GM19467 (cell line): ENCODE measurements around the gene NPAS3.

Source experiments
- ATAC-seq: cut with Tn5 transposase; IDR thresholded peaks from one replicate; pipeline ENCODE4 v1.9.1; 2021; ENCODE audit warnings: mild to moderate bottlenecking, moderate library complexity; ENCODE audit not compliant: unreplicated experiment

NPAS3 gene

DNA sequence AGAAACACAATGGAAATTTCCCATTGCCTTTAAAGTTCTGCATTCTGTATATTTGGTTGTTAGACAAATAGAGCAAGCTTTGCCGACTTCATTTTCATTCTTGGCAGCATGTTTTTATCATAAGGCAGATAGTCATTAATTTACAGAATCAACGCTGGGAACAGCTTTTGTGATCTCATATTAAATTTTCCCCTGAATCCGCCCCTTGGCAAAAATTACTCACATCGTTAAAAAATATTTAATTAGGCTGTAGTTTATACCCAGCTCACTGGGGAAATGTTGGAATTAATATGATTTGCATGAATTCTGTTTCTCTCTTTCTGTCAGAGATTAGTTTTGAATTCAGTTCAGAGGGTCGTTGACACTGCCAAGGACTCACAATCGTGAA, 714.6 kb downstream of the NPAS3 start:
- ATAC-seq = no peak

GRCh38 chr14:33655421-33655820, 716.7 kb downstream of the NPAS3 start:
- ATAC-seq = no peak

DNA sequence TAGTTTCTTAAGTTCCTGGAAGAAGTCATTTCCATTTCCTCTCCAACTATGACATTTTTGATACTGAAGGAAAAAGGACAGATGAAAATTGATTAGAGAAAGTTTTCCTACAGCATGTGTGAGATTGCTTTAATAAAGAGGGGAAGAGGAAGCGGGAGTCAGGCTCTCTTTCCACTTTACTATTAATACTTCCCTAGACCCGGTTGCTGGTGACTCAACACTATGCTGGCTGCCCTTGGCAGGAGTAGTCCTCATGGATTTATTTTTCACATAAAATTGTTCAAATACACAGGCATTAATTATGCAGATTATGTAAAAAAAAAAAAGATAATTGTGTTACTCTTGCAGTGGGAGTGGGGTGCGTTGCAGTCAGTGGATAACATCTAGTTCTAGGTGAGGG, 718.8 kb downstream of the NPAS3 start:
- ATAC-seq = no peak

- no peak for ATAC-seq
Measured at GRCh38 chr14:33660248-33660647, 721.6 kb downstream of the NPAS3 start.

- no peak for ATAC-seq
Measured at GRCh38 chr14:33661101-33661500, 722.4 kb downstream of the NPAS3 start.

DNA sequence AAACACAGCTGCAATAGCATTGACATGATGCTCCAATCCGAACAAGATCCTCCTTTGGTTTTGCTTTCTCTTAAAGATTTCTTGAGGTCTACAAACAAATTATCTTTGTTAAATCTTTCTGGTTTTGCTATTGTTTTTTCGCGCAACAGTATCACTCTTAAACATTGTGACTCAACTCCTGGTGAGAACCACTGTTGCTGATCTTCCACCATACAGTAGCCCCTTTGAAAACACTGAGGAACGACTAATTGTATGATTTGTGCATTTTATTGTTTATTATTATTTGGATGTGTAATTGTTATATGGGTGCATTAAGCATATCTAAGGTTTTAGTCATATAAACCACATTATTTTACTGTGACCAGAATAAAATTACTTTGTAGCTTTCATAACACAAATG, 729.4 kb downstream of the NPAS3 start:
- no peak for ATAC-seq

DNA sequence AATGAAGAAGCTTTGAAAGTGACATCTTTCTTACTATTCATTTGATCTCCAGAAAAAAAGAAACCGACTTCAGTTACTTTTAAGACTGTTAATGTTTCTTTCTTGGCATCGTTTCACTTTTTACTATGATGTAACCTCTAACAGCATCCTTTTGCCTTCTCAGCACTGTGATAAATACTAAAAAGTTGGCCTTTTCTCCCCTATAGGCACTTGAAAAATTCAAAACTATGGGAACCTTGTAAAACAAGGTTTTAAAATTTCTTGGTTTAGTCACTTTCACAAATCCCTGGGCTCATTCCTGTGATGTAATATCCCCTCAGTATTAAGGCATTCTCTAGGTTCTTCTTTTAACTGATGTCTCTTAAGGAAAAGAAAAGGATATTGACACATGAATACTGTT, 730.4 kb downstream of the NPAS3 start:
- ATAC-seq = no peak

DNA sequence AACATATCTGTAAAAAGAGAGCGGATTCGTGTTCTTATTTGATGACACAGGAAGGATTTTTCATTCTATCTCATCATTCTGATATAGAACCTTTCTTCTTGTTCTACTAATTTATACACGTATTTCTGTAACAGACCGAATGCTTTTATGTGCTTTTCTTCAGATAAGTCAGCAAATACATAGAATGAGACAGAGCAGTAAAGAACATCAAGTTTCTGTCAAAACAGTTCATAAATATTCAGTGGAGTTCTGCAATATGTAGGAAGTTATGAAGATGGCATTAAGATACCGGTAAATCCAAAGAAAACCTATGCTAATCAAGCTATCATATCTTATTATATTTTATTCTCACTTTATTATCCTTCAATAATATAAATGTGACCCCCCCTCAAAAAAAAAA, 731.6 kb downstream of the NPAS3 start:
- ATAC-seq = no peak

GRCh38 chr14:33671556-33671955, 732.9 kb downstream of the NPAS3 start:
- no peak for ATAC-seq

DNA sequence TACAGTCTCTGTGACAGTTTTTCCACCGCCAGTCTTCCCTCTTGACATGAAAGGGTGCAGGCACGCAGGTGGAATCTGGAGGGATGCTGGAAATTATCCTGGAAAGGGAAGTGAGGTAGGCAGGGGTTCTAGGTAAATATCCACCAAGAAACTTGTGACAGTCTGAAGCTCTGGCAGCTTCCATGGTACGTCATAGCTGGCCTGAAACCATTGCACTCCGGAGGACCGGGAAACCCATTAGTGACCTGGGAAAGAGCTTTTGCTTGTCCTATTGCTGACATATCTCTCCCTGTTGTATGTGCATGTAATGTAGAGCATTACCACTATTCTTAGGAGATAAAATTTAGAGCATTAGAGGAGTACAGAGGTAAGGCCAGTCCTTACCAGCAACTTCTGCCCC, 736.2 kb downstream of the NPAS3 start:
- no peak for ATAC-seq

DNA sequence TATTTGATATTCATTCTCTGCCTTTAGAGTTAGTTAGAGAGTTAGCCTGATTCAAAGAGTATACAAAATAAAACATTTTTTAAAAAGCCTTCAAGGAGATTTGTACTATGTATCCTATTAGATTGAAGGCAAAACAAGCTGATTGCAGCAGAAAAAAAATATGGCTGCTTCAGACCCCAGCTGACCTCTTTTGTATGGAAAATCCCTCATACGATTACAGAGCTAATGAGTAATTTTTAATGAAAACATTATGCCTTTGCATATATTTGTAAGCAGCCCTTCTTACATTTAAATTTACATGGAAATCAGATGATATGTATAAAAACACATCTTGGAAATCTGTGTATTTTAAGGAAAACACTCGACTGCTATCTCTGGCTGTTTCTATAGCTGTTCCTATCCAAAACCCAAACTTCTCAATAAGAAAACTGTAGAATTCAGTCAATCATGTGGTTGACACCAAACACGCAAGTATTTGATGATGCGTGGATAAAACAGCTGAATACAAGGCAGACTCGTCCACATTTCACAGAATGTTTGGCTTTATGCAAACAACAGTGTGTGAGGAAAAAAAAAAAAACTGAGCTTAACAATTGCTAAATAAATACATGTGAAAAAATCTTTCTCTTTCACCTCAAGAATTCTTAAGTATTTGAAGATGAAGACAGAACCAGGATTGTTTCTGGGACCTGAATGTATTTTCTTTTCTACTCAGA, 736.9 kb downstream of the NPAS3 start:
- no peak for ATAC-seq

DNA sequence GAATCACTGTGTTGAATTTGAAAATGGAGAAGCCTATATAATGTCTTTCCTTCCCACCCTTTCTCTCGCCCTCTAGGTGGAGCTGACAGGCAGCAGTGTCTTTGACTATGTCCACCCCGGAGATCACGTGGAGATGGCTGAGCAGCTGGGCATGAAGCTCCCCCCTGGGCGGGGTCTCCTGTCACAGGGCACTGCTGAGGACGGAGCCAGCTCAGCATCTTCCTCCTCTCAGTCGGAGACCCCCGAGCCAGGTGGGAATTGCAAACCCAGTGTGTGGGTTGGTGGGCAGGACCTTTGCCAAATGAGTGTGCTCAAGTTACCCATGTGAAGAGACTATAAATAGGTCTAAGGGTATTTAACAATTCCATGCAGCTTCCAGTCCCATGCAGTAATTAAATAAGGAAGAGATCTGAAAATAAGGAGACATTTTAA, 737.5 kb downstream of the NPAS3 start:
- ATAC-seq = no peak

DNA sequence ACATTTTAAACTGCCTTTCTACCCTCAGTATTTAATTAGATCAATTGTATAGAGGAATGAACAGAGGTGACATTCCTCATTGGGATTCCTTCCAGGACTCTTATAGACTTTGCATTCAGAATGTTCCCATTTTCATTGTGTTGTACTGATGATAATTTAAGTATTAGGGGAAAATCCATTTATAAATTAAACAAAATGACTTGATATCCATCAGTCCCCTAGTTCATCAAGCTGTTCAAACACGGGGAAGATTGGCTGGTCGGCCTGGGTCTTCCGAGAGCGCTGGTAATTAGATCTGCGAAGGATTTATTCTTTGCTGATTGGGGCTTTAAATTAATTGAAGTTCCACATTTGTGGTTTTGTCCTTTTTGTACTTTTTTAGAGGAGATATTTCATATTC, 738.2 kb downstream of the NPAS3 start:
- no peak for ATAC-seq

- ATAC-seq = no peak
Measured at GRCh38 chr14:33678005-33678404, 739.3 kb downstream of the NPAS3 start.

DNA sequence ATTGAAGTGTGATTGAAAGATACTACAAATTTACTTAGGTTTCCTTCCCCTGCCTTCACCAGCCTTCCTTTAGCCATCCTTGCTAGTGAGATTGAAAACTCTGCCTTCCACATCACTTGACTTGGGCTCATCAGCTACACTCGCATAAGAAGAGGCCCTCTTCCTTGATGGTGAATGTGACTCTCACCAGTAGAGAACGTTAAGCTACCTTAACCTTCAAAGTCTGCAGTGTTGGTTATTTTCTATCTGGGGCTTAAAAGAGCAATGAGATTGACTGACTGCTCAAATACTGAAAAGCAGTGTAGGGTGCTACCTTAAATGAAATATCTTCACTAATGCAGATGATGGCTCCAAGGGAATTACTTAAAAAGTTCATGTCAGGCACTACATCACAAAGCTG, 740.3 kb downstream of the NPAS3 start:
- ATAC-seq = no peak

DNA sequence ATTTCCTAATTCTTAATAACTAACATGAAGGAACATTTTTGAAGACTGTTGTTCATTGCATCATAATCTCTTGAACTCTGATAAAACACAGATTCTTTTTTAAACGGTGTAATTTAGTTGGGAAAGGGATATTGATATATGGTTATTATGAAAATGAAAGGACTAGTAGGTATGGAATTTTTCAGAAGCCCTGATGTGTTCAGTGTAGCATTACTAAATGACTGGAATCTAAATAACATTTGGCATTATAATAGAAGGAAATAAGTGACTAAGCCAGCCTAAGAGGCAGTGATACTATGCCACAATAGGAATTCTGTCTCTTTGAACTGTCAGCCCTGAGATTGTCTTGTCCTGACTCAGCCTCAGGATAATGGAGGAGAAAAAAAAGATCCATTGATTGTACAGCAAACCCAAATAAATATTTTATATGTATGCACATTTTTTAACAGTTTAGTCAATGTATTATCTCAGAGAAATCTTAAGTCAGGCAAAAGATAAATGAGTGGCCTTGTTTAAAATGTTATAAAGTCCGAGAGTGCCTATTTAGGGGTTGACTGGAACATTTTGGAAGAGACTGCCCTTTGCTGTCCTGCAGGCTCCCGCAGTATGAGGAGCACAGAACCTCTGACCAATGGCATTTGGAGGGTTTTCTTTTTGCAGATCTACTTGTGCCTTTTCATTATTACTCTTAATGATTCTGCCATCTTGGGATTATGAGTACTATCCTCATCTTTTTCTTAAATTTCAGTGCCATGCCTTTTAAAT, 741.0 kb downstream of the NPAS3 start:
- no peak for ATAC-seq

DNA sequence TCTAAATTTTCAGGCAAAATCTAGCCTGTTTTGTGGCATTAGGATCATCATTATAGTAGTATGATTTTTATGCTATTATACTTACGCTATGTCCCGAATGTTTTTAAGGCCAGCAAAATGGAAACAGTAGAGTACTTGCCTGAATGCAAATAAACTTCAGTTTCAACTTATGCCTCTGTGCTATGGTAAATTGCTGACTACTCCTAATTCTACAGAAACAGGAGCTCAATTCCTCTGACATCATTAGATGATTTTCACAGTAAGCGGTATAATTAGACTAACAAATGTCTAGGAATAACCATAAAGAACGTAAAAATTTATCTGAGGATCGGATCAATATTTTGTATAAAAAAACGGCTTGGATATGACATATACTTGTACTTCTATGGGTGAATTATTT, 742.2 kb downstream of the NPAS3 start:
- ATAC-seq = no peak

DNA sequence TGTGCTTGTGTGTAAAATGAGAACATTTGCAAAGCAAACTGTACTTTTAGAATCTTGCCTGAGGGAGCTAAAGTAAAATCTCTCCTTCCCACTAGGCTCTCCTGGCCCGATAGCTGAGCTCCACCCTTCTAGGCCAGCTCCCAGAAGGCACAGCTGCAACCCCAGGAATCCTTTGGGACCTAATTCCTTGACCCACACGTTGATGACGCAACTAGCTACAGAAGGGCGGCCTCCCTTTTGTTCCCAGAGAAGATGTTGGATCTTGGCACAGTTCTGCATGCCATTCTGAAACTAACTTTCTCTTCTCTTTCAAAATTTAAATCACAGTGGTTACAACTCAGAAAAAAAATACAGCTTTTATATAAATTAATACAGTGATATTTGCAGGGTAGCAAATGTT, 744.1 kb downstream of the NPAS3 start:
- ATAC-seq = no peak

DNA sequence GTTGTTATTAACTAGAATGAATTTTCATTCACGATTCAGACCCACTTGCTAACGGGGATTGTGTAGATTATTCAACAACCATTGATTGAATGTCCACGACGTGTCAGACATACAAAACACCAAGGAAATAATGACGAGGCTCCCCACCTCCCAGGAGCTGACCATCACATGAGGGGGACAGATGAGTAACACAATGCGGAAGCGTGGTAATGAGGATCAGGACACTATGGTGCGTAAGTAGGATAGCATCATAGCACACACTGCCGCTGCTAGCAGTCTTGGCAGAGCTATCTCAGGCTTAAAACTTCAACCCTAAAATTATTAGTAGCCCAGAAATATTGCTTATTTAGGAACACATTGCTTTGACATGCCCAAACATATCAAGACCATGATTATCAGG, 746.3 kb downstream of the NPAS3 start:
- ATAC-seq = no peak

- no peak for ATAC-seq
Measured at GRCh38 chr14:33685698-33686097, 747.0 kb downstream of the NPAS3 start.

DNA sequence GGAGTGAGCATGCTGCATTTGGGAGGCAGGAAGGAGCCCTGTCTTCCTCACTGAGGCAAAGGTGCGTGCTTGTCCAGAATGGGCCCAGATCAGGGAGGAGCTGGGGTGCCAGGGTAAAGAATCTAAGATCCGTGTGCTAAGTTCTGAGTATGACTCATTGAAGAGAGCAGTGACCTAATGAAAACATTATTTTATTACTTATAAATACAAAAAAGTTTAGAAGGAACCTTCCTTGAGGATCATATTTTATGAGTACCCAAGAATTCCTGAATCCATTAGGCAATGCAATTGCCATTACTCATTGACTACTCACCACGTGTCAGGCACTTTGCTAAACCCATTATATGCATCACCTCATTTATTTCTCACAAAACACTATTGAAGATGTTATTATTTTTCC, 747.5 kb downstream of the NPAS3 start:
- no peak for ATAC-seq

- no peak for ATAC-seq
Measured at GRCh38 chr14:33686856-33687255, 748.2 kb downstream of the NPAS3 start.

DNA sequence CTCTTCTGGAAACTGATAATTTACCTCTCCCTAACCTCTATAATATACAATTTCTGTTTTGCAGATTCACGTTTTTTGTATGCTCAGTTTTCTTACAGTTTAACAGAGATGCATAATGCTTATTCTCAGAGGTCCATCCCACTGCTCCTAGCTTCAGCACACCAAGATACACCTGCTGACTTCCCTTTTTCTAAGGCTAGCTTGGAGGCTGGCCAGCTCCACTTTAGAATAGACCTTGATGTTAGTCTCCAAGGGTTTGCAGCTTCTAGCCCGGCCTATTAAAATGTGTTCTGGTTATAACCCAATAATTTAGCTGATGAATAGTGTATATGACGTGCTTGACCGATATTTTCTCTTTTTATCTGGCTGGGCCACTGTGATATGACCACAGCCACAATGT, 751.0 kb downstream of the NPAS3 start:
- ATAC-seq = no peak
